Vagina (tissue), 2 donors: ENCODE results near the gene DNAH10.

Experiments used
- POLR2A ChIP-seq, 2 donors: fragments of 450-650 bp; IDR thresholded peaks; one replicate each; pipeline ENCODE4 v1.6.1; 2017; ENCODE audit warnings: antibody characterized with exemption in 2 of 2, mild to moderate bottlenecking in 2 of 2, moderate library complexity in 2 of 2
- TF ChIP-seq, protein P1 (sequence below), 3 experiments: fragments of 450-650 bp in 2 of 3; fragments of 200-600 bp in 1 of 3; sonication (generic) in 1 of 3; IDR thresholded peaks; one replicate each; pipeline ENCODE4 v1.5.1; 2017 to 2019; ENCODE audit warnings: antibody characterized with exemption in 3 of 3, mild to moderate bottlenecking in 2 of 3, moderate library complexity in 2 of 3

DNA sequence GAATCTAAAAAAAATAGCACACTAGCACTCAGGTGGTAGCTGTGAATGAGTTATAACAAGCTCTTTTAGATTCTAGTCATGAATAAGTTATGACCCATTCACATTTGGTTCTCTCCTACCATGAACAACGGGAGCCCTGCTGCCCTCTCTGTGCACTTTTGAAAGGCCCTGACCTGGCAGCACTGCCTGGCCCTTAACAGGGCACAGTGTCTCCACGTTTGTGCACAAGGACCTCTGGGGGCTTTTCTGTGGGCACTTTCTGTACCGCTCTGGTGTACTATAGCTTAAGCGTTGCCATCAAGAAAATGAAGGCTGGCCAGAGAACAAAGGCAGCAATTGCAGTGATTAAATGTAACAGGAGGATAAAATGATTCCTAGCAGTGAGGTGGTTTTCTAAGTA, 189.4 kb downstream of the DNAH10 start:
- TF ChIP-seq, protein P1, sequence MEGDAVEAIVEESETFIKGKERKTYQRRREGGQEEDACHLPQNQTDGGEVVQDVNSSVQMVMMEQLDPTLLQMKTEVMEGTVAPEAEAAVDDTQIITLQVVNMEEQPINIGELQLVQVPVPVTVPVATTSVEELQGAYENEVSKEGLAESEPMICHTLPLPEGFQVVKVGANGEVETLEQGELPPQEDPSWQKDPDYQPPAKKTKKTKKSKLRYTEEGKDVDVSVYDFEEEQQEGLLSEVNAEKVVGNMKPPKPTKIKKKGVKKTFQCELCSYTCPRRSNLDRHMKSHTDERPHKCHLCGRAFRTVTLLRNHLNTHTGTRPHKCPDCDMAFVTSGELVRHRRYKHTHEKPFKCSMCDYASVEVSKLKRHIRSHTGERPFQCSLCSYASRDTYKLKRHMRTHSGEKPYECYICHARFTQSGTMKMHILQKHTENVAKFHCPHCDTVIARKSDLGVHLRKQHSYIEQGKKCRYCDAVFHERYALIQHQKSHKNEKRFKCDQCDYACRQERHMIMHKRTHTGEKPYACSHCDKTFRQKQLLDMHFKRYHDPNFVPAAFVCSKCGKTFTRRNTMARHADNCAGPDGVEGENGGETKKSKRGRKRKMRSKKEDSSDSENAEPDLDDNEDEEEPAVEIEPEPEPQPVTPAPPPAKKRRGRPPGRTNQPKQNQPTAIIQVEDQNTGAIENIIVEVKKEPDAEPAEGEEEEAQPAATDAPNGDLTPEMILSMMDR (IDR thresholded peaks at IDR 0.05) = no peak
- no peak for TF ChIP-seq POLR2A (IDR thresholded peaks at IDR 0.05)
